Stromal cell of bone marrow (primary cell): ENCODE results near the gene WWC2.

ENCODE experiments used
- DNase-seq: peaks from one replicate; pipeline ENCODE4 v3.0.0-alpha.2; 2012; ENCODE audit warnings: low read depth

Gene WWC2

DNA sequence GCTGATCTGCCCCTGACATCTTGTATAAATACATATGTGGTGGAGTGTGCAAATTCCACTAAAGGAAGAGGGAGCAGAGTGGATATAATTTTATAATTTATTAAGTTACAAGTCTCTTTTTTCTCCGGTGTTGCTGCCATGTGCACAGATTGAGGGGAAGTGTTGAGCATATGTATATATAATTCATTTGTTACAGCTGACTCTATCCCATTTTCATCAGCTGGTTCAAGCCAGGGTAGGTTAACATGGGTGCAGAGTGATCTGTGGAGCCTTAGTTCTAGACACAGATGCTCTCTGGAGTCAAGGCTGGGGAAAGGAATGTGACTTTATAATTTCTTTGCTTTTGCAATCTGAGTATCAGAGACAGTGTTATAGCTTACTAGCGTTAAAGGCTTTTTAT lies 103.5 kb downstream of the WWC2 start:
- no peak for DNase-seq

GRCh38 chr4:183204793-183205192 lies 105.7 kb downstream of the WWC2 start:
- no peak for DNase-seq

- DNase-seq, result no peak
Observed at GRCh38 chr4:183205193-183205592, 106.1 kb downstream of the WWC2 start.

DNA sequence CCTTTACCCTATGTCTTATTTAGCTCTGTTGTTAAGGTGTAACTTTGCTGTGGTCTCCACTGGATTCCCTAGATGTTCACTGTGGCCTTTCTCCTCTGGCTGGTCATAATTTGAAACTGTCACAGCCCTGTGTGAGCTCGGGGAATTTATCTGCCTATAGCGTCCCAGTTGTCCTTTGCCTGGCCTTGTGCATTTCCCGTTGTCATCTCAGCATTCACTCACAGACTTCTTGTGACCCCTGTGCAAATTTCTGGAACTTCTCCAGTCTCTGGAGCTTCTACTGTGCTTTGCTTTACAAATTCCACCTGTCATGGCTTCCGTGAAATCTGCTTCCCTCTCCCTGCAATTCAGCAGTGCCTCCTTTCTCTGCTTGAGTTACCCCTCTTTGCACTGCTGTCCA lies 106.7 kb downstream of the WWC2 start:
- no peak for DNase-seq

- no peak for DNase-seq
Observed at GRCh38 chr4:183211533-183211932, 112.5 kb downstream of the WWC2 start.

DNA sequence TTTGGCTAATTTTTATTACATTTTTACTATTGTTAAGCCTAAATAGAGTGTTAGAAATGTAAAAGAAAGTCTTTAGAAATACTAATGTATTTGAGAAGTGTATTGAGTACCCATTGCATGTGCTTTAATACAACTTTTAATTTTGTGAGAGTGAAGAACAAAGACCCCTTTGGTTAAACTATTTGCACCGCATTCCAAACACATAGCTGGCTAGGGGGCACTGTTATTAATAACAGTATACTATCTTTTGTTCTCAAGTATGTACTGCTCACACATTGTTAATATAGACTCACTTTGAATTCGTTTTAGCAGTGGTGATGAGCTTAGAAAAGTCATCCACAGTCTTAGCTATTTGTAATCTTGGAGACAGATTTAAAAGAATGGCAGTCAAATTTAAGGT lies 114.9 kb downstream of the WWC2 start:
- DNase-seq, result no peak

GRCh38 chr4:183214912-183215488 lies 115.9 kb downstream of the WWC2 start:
- no peak for DNase-seq

DNA sequence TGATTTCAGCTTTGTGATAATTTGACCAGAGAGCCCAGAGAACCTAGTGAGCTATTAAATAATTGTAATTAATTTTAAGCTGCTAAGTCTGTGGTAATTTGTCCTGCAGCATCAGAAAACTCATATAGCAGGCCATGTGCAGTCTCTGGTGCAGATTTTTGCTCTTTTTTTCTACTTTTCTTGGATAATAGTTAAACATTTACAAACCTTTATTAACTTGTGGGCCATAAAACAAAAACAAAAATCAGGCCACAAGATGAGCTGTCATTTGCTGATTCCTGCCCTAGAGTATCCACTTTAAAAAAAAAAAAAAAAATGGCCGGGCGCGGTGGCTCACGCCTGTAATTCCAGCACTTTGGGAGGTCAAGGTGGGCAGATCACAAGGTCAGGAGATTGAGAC lies 121.2 kb downstream of the WWC2 start:
- no peak for DNase-seq

- no peak for DNase-seq
Observed at GRCh38 chr4:183223053-183223452, 124.0 kb downstream of the WWC2 start.

GRCh38 chr4:183229397-183229796 lies 130.3 kb downstream of the WWC2 start:
- DNase-seq, result no peak

- DNase-seq, result no peak
Observed at GRCh38 chr4:183240581-183241321, 141.7 kb downstream of the WWC2 start.

DNA sequence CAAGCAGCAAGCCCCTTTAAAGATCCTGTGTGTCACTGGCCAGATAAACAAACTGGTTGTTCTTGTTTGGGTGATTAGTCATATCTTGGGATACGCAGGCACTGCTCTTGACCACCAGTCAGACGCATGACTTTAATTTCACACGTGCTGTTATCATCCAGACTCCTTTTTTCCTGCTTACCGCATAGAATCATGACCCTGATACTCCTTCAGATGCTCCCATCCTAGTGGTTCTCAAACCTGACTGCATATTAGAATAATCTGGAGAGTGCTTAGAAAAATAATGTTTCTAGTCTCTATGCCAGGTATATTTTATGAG lies 142.2 kb downstream of the WWC2 start:
- DNase-seq, result no peak

DNA sequence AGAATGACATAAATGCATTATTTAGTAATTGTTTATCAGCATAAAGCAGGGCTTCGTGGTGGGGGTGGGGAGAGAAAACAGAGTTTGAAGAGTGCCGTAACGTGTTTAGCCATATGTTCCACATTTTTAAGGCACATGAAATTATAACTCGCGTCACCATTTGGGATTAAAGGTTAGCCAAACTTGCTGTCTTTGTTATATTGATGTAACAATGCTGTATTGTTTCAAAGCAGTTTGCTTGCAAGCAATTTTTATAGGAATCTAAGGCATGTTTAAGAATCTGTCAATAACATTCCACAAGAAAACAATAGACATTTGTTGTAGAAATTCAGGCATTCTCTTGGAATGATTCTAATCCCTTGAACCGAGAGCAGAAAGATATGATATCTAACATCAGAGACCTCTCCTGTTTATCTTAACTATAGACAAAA lies 142.7 kb downstream of the WWC2 start:
- no peak for DNase-seq

DNA sequence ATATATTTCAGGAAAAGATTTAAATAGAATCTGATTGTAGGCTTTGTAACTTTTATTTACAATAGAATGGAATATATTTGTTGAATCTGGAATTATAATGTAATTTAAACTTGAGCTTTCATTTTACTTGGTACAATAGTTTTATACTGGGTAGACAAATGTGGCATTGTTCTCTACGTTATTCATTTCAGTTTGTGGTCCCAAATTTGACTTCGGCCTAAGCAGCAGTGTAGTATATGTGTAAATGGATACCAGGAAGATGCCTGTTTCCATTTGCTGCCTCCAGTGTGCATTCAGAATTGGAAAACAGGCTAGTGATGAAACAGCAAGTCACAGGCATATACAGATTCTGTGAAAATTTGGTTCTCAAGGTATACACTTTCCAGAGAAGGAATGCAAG lies 143.2 kb downstream of the WWC2 start:
- no peak for DNase-seq

DNA sequence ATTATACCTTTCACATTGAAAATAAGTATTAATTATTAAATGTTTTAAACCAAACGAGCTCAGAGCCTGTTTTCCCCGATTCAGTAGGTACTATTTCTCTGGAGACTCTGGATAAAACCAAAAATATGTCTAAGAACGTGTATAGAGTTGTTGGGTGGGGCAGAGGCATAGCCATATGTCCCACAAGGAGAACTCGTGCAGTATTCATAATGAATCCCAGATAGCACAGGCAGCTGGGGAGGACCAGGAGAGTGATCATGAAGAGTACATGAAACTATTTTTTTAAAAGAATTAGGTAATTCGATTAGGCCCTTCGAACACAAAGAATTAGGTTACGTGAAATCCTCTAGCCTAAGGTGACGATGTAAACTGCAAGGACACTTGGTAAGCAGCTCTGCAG lies 145.0 kb downstream of the WWC2 start:
- no peak for DNase-seq

GRCh38 chr4:183244506-183244905 lies 145.4 kb downstream of the WWC2 start:
- DNase-seq, result no peak

DNA sequence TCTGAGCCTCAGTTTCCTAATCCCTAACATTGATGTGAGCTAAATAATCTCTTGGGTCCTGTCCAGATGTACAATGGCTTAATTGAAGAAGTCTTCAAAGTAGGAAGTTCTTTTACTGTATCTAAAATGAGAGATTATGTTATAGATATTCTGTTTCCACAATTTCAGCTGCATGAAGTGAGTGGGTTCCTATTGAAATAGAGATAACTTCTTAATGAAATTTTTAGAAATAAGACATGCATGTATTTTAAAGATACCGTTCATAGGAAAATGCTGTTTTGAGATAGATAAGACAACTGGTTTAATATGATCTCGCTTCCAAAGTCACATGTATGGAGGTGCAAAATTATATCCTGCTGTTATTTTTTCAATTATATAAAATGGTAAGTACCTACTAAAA lies 149.1 kb downstream of the WWC2 start:
- no peak for DNase-seq

- DNase-seq, result no peak
Observed at GRCh38 chr4:183249854-183250253, 150.8 kb downstream of the WWC2 start.

DNA sequence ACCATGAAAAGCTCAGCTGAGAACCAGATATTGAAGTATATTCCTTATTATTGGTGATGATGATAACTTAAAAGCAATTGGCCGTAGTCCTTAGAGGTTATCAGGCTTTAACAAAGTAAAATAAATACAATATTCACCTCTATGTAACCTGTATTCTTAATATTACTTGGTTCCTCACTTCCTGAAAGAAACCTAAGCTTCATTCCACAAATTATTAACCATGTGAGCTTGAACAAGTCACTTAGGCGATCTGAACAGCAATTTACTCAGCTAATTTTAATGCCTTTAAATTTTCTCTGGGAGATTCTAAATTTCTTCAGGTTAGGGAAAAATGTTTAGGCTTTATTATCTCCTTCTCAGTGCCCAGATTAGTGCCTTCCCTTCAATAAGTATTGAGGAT lies 151.8 kb downstream of the WWC2 start:
- no peak for DNase-seq

- no peak for DNase-seq
Observed at GRCh38 chr4:183252959-183253358, 153.9 kb downstream of the WWC2 start.

- DNase-seq, result no peak
Observed at GRCh38 chr4:183253451-183253850, 154.4 kb downstream of the WWC2 start.

- no peak for DNase-seq
Observed at GRCh38 chr4:183254162-183254561, 155.1 kb downstream of the WWC2 start.

DNA sequence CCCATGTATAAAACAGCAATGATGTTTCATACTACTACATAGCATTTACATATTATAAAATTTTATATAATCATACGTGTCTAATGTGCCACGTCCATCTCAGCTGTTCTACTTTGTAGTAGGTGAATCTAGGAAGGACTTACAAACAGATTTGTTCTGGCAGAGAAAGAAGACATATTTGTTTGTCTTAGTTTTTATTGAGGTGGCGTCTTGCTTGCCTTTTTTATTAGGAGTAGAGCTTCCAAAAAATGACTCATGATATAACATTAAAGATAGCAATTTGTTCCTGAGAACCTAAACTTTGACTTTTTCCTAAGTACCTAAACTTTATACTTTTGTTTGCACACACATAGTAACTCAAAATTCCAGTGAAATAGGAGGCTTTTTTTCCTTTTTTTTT lies 156.4 kb downstream of the WWC2 start:
- DNase-seq, result no peak

DNA sequence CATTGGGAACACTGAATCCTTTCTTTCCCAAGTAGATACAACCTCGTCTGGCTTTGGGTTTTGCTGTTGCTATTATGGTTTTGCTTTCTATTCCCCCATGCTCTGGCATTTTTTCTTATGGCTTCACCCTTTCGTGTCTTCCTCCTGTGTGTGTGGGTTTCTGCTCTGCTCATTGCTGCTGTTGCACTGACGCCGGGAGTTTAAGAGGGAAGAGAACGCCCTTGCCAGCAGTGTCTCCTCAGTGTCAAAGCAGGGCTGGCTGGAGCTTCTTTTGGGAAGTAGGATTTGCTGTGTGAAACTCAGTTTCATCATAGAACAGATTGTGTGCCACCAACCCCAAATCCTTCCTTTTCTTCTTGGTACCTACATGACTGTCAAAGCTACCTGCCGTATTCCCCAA lies 157.3 kb downstream of the WWC2 start:
- no peak for DNase-seq
